Activated CD4-positive, CD25-positive, alpha-beta regulatory T cell treated with anti-CD3 and anti-CD28 coated beads, Interleukin-2, amount 50 U/mL, for 16 hours (primary cell): Measurements from ENCODE around the gene CLINT1.
"Not testable (repeated sequence)": the region's sequence is repeated elsewhere in the genome, so short reads cannot be mapped to it uniquely, and the experiment has no call there.

Experiments
- DNase-seq: peaks from one replicate; pipeline ENCODE4 v3.0.0-alpha.2; 2020; ENCODE audit warnings: low read depth, low spot score

CLINT1 gene

GRCh38 chr5:157862183-157862851 is 3.4 kb upstream of the CLINT1 start:
- DNase-seq: no peak

DNA sequence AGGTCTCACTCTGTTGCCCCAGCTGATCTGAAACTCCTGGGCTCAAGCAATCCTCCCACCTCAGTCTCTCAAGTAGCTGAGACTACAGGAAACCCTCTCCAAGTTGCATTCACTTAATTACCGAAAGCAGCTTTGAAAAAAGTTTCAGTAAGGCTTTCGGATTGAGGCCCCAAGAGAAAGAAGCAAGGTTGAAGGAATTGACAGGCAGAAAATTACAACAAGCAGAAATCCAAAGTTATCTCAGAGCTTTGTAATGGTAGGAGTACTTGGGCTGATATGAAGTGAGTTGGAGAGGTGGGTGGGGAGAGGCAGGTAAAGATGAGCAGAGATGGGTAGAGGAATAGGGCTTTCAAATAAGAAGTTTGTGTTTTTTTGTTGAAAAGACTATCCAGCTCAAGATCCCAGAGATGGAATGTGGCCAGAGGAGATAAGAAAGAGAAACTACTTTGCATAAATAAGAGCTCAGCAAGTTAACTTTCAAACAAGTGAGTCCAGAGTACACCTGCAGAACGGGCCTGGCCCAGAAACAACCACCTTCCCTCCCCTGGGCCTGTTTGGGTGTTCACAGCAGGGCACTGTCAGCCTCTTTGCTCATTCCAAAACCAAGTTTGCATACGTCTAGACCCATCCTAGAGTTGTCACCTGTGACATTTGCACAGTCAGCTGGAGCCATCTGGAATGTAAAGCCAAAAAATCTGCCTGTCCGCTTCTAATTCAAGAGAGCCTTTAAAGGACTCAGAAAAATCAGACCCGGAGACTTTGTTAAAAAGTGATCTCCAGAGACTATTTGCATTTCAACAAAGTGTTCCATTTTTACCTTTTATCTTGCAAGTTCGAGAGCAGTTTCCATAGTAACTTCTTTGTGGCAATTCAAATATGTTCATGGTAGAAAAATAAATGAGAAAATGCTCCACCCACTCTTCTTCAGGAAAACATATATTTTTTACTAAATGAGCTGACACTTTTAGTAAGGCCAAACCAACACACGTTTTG is 2.2 kb upstream of the CLINT1 start:
- DNase-seq: no peak

GRCh38 chr5:157859227-157859575 is 256 bp upstream of the CLINT1 start:
- no peak for DNase-seq

DNA sequence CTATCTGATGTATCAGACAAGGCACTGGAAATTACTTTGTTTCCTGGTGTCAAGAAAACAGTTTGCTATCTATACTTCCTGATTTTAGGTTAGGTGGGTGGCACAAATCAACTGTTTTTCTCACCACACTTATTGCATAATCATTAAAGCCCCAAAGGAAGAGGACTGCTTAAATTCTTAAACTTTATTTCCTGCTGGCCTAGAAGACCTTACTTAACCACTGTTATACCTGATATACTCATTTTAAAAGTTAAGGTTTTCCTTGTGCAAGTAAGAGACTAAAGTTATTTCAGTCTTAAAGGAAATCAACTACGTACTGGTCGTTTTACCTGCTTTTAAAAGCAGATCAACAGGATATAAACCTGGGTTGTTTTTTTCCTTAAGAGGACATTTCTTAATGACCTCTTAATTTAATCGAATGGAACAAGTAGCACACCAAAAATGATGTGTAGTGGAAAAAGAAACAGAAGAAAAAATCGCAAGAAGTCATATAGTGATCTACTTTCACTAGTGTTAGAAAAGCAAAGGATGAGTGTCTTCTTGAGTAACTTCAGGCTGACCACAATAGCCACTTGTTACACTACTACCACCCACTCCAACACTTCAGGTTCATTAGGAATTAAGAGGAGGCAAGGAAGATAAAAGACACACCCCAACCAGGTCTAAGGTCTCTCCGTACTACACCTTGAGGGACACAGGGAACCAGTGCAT is 974 bp downstream of the CLINT1 start:
- DNase-seq: no peak

- DNase-seq: no peak
Observed at GRCh38 chr5:157855404-157855994, 3.4 kb downstream of the CLINT1 start.

GRCh38 chr5:157853365-157853764 is 5.6 kb downstream of the CLINT1 start:
- not testable (repeated sequence) for DNase-seq

DNA sequence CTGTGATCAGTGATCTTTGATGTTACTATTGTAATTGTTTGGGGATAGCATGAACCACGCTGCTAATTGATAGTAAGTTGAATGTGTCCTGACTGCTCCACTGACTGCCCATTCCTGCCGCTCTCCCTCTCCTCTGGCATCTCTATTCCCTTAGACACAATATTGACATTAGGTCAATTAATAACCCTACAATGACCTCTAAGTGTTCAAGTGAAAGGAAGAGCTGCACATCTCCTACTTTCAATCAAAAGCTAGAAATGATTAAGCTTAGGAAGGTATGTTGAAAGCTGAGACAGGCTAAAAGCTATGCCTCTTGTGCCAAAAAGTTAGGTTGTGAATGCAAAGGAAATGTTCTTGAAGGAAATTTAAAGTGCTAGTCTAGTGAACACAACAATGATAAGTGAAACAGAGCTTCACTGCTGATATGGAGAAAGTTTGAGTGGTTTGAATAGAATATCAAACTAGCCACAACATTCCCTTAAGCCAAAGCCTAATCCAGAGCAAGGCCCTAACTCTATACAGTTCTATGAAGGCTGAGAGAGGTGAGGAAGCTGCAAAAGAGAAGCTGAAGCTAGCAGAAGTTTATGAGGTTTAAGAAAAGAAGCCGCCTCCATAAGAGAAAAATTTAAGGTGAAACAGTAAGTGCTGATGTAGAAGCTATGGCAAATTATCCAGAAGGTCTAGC is 12.9 kb downstream of the CLINT1 start:
- DNase-seq: no peak

DNA sequence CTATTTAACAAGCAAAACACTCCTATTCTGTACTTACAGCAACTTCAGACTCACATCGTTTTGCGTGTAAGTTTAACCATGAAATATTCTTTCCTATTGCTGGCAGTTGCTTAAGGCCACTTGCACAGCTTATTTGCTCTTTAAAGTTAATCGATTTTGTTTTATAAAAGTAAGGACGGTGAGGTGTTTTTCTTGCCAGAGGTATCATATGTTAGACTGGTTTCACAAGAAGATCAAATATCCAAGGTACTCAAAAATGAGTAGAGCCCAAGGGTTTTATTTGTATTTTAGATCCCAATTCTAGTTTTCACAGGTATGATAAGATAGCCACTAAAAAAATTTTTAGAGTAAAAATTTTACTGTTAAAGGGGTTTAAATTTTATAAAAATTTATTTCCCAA is 16.2 kb downstream of the CLINT1 start:
- DNase-seq: no peak

- no peak for DNase-seq
Observed at GRCh38 chr5:157842185-157842584, 16.8 kb downstream of the CLINT1 start.

DNA sequence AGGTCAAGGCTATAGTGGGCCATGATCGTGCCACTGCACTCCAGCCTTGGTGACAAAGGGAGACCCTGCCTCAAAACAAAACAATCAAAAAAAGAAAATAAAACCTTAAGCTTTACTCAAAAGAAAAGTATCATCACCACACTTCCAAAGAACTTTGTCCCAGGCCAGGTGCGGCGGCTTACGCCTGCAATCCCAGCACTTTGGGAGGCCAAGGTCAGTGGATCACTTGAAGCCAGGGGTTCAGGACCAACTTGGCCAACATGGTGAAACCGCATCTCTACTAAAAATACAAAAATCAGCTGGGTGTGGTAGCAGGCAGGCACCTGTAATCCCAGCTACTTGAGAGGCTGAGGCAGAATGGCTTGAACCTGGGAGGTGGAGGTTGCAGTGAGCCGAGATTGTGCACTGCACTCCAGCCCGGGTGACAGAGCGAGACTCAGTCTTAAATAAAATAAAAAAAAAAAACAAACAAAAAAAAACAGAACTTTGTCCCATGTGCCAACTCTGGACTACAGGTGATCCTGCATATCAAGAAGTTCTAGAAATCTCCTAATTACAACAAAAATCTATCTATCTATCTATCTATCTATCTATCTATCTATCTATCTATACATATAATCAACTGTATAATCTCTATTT is 19.7 kb downstream of the CLINT1 start:
- DNase-seq: no peak

DNA sequence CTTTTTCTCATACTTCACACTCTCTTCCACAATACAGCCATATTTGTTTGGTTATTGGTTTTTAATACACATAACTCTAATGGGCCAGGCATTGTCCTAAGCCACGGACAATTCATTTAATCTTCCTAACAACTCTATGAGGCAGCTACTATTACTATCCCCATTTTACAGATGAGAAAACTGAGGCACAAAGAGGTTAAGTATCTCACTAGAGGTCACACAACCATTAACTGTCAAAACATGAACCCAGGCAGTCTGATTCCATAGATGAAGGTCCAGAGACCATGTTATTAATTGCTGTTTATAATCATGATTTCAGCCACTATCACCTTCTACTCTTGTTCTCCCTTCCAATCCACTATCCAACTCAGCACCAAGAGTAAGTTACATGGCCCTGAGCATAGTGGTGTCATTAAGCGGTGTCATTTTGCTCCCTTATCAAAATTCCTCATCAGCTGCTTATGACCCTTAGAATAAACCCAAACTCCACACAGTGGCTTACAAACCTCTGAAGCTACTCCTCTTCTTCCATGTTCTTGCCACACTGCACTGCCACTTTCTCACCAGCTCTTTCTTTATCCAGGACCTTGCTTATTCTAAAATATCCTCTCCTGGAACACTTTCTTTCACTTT is 22.7 kb downstream of the CLINT1 start:
- no peak for DNase-seq

DNA sequence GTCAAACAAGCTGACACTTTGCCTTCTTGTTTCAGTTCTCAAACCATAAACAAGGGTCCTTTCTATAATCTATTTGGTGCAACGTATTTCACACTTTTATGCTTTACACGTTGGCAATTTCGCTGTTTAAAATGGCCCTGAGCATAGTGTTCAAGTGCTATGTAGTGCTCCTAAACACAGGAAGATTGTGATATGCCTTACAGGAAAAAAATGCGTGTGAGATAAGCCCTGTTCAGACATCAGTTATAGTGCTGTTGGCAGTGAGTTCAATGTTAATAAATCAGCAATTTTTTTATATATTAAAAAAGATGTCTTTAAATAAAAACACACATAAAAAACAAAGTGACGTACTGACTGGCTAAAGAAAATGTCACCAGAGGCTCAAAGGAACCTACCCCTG is 23.9 kb downstream of the CLINT1 start:
- no peak for DNase-seq

DNA sequence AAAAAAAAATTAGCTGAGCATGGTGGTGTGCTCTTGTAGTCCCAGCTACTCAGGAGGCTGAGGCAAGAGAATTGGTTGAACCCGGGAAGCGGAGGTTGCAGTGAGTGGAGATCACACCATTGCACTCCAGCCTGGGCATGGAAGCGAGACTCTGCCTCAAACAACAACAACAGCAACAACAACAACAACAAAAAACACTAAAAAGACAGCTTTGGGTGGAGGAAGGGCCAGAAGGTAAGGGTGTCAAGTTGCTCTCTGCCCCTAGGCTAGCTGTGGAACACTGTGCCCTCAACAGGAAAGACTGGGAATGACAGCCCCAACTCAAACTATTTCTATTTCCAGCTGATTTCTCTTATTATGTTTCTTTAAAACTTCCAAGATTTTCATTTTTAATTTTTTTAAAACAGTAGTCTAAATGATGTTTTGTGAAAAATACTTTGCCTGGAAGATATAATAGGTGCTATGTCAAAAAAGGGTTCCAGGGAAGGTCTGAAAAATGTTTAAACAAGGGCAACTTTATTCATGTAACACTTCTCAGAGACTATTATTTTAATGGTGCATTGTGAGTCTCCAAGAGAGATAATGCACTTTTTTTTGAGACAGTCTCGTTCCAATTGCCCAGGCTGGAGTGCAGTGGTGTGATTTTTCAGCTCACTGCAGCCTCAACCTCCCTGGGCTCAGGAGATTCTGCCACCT is 29.9 kb downstream of the CLINT1 start:
- no peak for DNase-seq

DNA sequence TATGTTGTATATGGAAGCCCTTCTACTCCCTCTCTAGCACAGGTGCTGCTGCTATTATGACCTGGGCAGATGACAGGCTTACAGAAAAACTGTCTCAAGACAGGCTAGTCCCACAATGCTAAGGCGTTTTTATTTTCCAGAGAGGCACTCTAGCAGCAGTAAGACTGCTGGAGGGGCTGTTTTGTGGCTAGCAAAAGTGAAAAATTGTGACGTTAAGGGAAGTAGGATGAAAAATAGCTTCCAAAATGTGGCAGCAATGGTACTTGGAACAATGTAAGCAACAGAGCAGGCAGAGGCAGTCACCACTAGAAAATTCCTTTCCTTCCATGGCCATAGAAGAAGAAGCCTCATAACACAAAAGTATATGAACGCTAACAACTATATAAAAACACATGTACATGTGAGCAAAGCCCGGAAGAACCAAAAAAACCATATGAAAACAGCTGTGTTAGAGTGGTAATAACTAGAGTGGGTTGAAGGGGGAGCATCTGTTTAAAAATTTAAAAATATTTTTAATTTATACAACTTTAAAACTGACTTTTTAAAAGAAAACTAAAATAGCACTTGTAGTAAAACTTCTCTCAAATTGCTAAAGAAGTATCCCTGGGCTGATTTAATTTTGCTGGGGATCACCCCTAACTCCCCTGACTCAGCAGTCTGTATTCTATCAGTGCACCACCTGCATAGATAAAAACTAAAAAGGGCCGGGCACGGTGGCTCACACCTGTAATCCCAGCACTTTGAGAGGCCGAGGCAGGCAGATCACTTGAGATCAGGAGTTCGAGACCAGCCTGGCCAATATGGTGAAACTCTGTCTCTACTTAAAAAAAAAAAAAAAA is 30.6 kb downstream of the CLINT1 start:
- no peak for DNase-seq

- DNase-seq: no peak
Observed at GRCh38 chr5:157827423-157827822, 31.5 kb downstream of the CLINT1 start.

- no peak for DNase-seq
Observed at GRCh38 chr5:157823655-157824054, 35.3 kb downstream of the CLINT1 start.

- no peak for DNase-seq
Observed at GRCh38 chr5:157821822-157822622, 36.9 kb downstream of the CLINT1 start.

GRCh38 chr5:157821405-157821804 is 37.5 kb downstream of the CLINT1 start:
- no peak for DNase-seq
